GM23338 (cell line): ENCODE data around the gene SYTL1. TPM values are rescaled to one million over a fixed set of nuclear protein-coding genes. Genes with fewer than 3 reads are reported as not detected.

Source experiments
- ATAC-seq: fragments of 200-7000 bp; cut with Tn5 transposase; 3 replicates; pipeline ENCODE4 v1.9.1; 2020
- DNase-seq: peaks from one replicate; pipeline ENCODE4 v3.0.0-alpha.2; 2015; ENCODE audit warnings: low spot score
- H2AFZ ChIP-seq: fragments of 200-600 bp; sonication (generic); 2 replicates; pipeline ENCODE4 v1.8.0; 2016; ENCODE audit warnings: antibody characterized with exemption, mild to moderate bottlenecking, moderate library complexity
- H3F3A ChIP-seq: fragments of 200-600 bp; sonication (generic); replicated peaks from 2 replicates; pipeline ENCODE4 v1.8.0; 2017; ENCODE audit warnings: antibody characterized with exemption, mixed run types, low read depth
- H3K27ac ChIP-seq: fragments of 200-600 bp; sonication (generic); 2 replicates; pipeline ENCODE4 v1.6.1; 2016; ENCODE audit warnings: low read depth
- H3K27me3 ChIP-seq: fragments of 200-600 bp; sonication (generic); 2 replicates; pipeline ENCODE4 v1.8.0; 2016; ENCODE audit warnings: mild to moderate bottlenecking, mixed run types, moderate library complexity; ENCODE audit not compliant: insufficient read depth
- H3K36me3 ChIP-seq: fragments of 200-600 bp; sonication (generic); 2 replicates; pipeline ENCODE4 v1.8.0; 2016; ENCODE audit warnings: mild to moderate bottlenecking; ENCODE audit not compliant: insufficient read depth
- H3K4me1 ChIP-seq: fragments of 200-600 bp; sonication (generic); 2 replicates; pipeline ENCODE4 v1.8.0; 2016; ENCODE audit warnings: mild to moderate bottlenecking, moderate library complexity; ENCODE audit not compliant: insufficient read depth
- H3K4me2 ChIP-seq: fragments of 200-600 bp; sonication (generic); 2 replicates; pipeline ENCODE4 v1.7.1; 2017; ENCODE audit warnings: mixed run types
- H3K4me3 ChIP-seq: fragments of 200-600 bp; sonication (generic); 2 replicates; pipeline ENCODE4 v1.6.1; 2016; ENCODE audit warnings: mixed run types
- H3K79me2 ChIP-seq: fragments of 200-600 bp; sonication (generic); replicated peaks from 2 replicates; pipeline ENCODE4 v1.8.0; 2017; ENCODE audit warnings: mild to moderate bottlenecking; ENCODE audit not compliant: insufficient read depth
- H3K9me2 ChIP-seq: fragments of 200-600 bp; sonication (generic); 2 replicates; pipeline ENCODE4 v1.8.0; 2017; ENCODE audit not compliant: insufficient read depth
- H4K20me1 ChIP-seq: fragments of 200-600 bp; sonication (generic); replicated peaks from 2 replicates; pipeline ENCODE4 v1.8.0; 2017; ENCODE audit warnings: mild to moderate bottlenecking; ENCODE audit not compliant: insufficient read depth
- H3K27ac Mint-ChIP-seq: 2 replicates; pipeline ENCODE4 v1.8.0; 2020; ENCODE audit warnings: inconsistent platforms, mild to moderate bottlenecking, moderate library complexity, mixed read lengths
- H3K27me3 Mint-ChIP-seq: 3 replicates; pipeline ENCODE4 v1.8.0; 2022; ENCODE audit warnings: low read depth, mild to moderate bottlenecking, moderate library complexity, mixed read lengths, inconsistent platforms; ENCODE audit not compliant: insufficient read depth, poor library complexity
- H3K36me3 Mint-ChIP-seq: 3 replicates; pipeline ENCODE4 v1.8.0; 2021; ENCODE audit warnings: low read depth, mild to moderate bottlenecking, inconsistent platforms, moderate library complexity, mixed read lengths
- H3K4me1 Mint-ChIP-seq: 3 replicates; pipeline ENCODE4 v1.8.0; 2020; ENCODE audit warnings: mild to moderate bottlenecking, inconsistent platforms, mixed read lengths
- H3K4me3 Mint-ChIP-seq: 3 replicates; pipeline ENCODE4 v1.8.0; 2021; ENCODE audit warnings: moderate library complexity, mild to moderate bottlenecking, inconsistent platforms, mixed read lengths
- H3K9me3 Mint-ChIP-seq: 3 replicates; pipeline ENCODE4 v1.8.0; 2020; ENCODE audit warnings: moderate library complexity, mild to moderate bottlenecking, inconsistent platforms, mixed read lengths
- CREB1 ChIP-seq: fragments of 250-450 bp; sonication (Bioruptor Pico); IDR thresholded peaks from 2 replicates; pipeline ENCODE4 v1.5.0; 2020; ENCODE audit warnings: low read depth, mild to moderate bottlenecking, moderate library complexity
- EZH2 ChIP-seq: fragments of 200-600 bp; sonication (generic); IDR thresholded peaks from one replicate; pipeline ENCODE4 v1.8.0; 2017; ENCODE audit warnings: antibody characterized with exemption, mild to moderate bottlenecking, low read depth; ENCODE audit not compliant: unreplicated experiment
- EZH2phosphoT487 ChIP-seq: fragments of 200-600 bp; sonication (generic); IDR thresholded peaks from one replicate; pipeline ENCODE4 v1.8.1; 2018; ENCODE audit warnings: antibody characterized with exemption; ENCODE audit not compliant: unreplicated experiment
- JUNB ChIP-seq: IDR thresholded peaks from one replicate; pipeline ENCODE4 v1.6.1; 2016; ENCODE audit warnings: antibody characterized with exemption; ENCODE audit not compliant: unreplicated experiment
- NANOG ChIP-seq: IDR thresholded peaks from 2 replicates; pipeline ENCODE4 v1.6.1; 2016; ENCODE audit warnings: antibody characterized with exemption, borderline replicate concordance
- POLR2AphosphoS5 ChIP-seq: IDR thresholded peaks from 2 replicates; pipeline ENCODE4 v1.6.1; 2016; ENCODE audit warnings: antibody characterized with exemption, low read depth
- STAT1 ChIP-seq: IDR thresholded peaks from one replicate; pipeline ENCODE4 v1.6.1; 2016; ENCODE audit warnings: antibody characterized with exemption; ENCODE audit not compliant: unreplicated experiment
- ZNF114 ChIP-seq: fragments of 250-450 bp; sonication (Bioruptor Pico); IDR thresholded peaks from 2 replicates; pipeline ENCODE4 v1.5.0; 2020; ENCODE audit warnings: mild to moderate bottlenecking, moderate library complexity
- ZNF331 ChIP-seq: fragments of 250-450 bp; sonication (Bioruptor Pico); IDR thresholded peaks from 2 replicates; pipeline ENCODE4 v1.5.0; 2020; ENCODE audit warnings: low read depth, mild to moderate bottlenecking, moderate library complexity
- polyA plus RNA-seq: library from polyadenylated mRNA; unstranded; fragments of >200 nt; fragmentation: Nextera tagmentation; extraction: Ambion mirVana; gene quantifications from 2 replicates; pipeline ENCODE4 v1.2.1, GENCODE V29; 2016
- total RNA-seq: library from RNA; depleted of rRNA; stranded (reverse); fragments of >200 nt; shearing (Covaris generic); gene quantifications from 2 replicates; pipeline ENCODE4 v1.2.3, GENCODE V29; 2014
- TF ChIP-seq, protein P1 (sequence below): IDR thresholded peaks from one replicate; pipeline ENCODE4 v1.6.1; 2018; ENCODE audit warnings: antibody characterized with exemption; ENCODE audit not compliant: unreplicated experiment
- TF ChIP-seq, protein P2 (sequence below): IDR thresholded peaks from 2 replicates; pipeline ENCODE4 v1.6.1; 2016; ENCODE audit warnings: antibody characterized with exemption
- TF ChIP-seq, protein P3 (sequence below), 2 experiments: fragments of 200-600 bp in 1 of 2; sonication (generic) in 1 of 2; conservative IDR thresholded peaks; 2 replicates each; pipeline versions ENCODE4 v1.5.1 to v1.6.1; 2016 to 2017; ENCODE audit warnings: antibody characterized with exemption in 2 of 2, low read depth in 2 of 2, mild to moderate bottlenecking in 2 of 2, moderate library complexity in 1 of 2

The SYTL1 gene
- total and polyA plus RNA-seq, 2 experiments from 2014 or later, result 4.9 to 12.3 TPM

DNA sequence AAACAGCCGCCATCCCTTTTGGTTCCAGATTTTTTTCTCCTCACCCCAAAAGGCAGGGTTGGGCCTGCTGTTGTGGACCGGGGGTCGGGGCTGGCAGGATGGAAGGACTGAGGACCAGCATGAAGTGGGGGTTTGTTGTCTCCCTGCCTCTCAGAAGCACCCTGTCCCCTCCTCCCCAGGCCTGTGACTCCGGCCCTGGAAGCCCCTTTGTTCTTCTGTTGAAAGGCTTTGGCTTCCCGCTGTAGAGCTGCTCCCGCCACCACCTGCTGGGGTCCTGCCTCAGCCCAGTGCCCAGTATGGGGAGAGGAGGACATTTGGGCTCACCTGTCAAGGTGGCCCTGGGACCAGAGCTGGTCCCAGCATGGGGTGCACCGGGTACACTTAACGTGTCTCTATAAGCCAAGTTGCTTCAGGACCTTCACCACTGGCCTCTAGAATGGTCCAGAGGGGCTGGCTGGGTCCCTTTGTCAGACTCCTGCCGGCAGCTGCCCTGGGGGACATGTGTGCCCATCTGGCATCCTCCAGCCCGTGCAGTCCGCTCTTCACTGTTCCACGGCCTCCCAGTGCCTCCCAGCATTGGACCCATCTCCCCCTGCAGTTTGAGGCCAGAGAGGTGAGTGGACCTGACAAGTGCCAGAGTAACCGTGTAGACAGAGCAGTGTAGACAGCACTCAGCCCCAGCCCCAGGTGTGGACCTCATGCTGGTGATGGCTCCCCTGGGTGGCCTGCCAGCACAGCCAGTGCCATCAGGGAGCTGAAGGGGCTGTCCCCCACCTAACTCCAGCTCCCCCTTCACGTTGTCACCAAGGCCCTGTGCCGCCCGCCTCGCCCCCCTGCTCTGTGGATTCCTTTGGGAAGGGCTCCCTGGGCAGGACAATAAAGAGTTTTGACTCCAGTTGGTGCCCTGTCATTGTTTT lies 6.1 kb upstream of the SYTL1 start:
- Mint-ChIP-seq H3K9me3 (no peaks in the 10 kb centered on the region), H3K4me1 (peaks cover 9% of the 10 kb centered on the region)
- no peak for TF ChIP-seq POLR2AphosphoS5
- TF ChIP-seq, protein P1, sequence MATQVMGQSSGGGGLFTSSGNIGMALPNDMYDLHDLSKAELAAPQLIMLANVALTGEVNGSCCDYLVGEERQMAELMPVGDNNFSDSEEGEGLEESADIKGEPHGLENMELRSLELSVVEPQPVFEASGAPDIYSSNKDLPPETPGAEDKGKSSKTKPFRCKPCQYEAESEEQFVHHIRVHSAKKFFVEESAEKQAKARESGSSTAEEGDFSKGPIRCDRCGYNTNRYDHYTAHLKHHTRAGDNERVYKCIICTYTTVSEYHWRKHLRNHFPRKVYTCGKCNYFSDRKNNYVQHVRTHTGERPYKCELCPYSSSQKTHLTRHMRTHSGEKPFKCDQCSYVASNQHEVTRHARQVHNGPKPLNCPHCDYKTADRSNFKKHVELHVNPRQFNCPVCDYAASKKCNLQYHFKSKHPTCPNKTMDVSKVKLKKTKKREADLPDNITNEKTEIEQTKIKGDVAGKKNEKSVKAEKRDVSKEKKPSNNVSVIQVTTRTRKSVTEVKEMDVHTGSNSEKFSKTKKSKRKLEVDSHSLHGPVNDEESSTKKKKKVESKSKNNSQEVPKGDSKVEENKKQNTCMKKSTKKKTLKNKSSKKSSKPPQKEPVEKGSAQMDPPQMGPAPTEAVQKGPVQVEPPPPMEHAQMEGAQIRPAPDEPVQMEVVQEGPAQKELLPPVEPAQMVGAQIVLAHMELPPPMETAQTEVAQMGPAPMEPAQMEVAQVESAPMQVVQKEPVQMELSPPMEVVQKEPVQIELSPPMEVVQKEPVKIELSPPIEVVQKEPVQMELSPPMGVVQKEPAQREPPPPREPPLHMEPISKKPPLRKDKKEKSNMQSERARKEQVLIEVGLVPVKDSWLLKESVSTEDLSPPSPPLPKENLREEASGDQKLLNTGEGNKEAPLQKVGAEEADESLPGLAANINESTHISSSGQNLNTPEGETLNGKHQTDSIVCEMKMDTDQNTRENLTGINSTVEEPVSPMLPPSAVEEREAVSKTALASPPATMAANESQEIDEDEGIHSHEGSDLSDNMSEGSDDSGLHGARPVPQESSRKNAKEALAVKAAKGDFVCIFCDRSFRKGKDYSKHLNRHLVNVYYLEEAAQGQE, result no peak

DNA sequence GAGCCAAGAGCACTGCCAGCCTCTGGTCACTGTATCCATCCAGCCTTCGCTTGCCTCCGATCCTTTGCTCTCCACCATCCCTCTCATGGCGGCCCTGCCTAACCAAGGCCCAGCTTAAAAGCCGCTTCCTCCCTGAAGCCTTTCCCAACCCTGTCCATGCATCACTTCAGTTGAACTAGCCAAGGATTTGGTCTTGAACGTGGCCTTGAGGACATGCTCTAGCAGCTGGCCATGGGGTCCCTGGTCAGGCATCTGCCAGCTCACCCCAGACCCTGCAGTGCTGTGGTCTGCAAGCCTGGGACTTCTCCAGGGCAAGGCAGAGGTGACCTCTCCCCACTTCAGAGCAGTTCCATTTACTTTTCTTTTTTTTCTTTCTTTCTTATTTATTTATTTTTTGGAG lies 5.1 kb upstream of the SYTL1 start:
- Histone ChIP-seq H2AFZ (no peak overlapping the region), H3K36me3 (peaks cover 4% of the 10 kb centered on the region; the same call in 1 of the 2 replicates), H3K9me2 (no peaks in the 10 kb centered on the region), H3K27me3 (no peaks in the 10 kb centered on the region), H3F3A (peaks cover 5% of the 10 kb centered on the region; the same call in 1 of the 2 replicates), H3K79me2 (no peaks in the 10 kb centered on the region), H3K4me3 (no peak overlapping the region), H3K4me2 (no peak overlapping the region), H3K4me1 (peaks cover 2% of the 10 kb centered on the region; the same call in 1 of the 2 replicates), H3K27ac (no peak overlapping the region), H4K20me1 (no peaks in the 10 kb centered on the region; the same call in 1 of the 2 replicates)
- no peak overlapping the region for H3K4me3 Mint-ChIP-seq
- peaks cover 16% of the 10 kb centered on the region for H3K4me1 Mint-ChIP-seq
- peaks cover 17% of the 10 kb centered on the region for H3K27me3 Mint-ChIP-seq
- no peaks in the 10 kb centered on the region for H3K9me3 Mint-ChIP-seq
- peaks cover 33% of the 10 kb centered on the region for H3K36me3 Mint-ChIP-seq
- no peak overlapping the region for H3K27ac Mint-ChIP-seq
- ATAC-seq (no peak), DNase-seq (no peak)
- TF ChIP-seq, protein P2, sequence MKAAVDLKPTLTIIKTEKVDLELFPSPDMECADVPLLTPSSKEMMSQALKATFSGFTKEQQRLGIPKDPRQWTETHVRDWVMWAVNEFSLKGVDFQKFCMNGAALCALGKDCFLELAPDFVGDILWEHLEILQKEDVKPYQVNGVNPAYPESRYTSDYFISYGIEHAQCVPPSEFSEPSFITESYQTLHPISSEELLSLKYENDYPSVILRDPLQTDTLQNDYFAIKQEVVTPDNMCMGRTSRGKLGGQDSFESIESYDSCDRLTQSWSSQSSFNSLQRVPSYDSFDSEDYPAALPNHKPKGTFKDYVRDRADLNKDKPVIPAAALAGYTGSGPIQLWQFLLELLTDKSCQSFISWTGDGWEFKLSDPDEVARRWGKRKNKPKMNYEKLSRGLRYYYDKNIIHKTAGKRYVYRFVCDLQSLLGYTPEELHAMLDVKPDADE, result no peak
- TF ChIP-seq EZH2 (no peak), ZNF114 (CRISPR knock-in tag) (no peak), STAT1 (no peak), JUNB (no peak), EZH2phosphoT487 (no peak), ZNF331 (CRISPR knock-in tag) (no peak), NANOG (no peak), CREB1 (no peak)
- TF ChIP-seq, protein P3, sequence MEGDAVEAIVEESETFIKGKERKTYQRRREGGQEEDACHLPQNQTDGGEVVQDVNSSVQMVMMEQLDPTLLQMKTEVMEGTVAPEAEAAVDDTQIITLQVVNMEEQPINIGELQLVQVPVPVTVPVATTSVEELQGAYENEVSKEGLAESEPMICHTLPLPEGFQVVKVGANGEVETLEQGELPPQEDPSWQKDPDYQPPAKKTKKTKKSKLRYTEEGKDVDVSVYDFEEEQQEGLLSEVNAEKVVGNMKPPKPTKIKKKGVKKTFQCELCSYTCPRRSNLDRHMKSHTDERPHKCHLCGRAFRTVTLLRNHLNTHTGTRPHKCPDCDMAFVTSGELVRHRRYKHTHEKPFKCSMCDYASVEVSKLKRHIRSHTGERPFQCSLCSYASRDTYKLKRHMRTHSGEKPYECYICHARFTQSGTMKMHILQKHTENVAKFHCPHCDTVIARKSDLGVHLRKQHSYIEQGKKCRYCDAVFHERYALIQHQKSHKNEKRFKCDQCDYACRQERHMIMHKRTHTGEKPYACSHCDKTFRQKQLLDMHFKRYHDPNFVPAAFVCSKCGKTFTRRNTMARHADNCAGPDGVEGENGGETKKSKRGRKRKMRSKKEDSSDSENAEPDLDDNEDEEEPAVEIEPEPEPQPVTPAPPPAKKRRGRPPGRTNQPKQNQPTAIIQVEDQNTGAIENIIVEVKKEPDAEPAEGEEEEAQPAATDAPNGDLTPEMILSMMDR (conservative IDR thresholded peaks at IDR 0.05; ENCODE audit: low read depth in 2 of 2), result no peak

More for the DNA sequence above, 6.1 kb upstream of the SYTL1 start:
- Histone ChIP-seq H3K4me2 (no peak overlapping the region), H2AFZ (no peak overlapping the region), H3K79me2 (no peaks in the 10 kb centered on the region), H3F3A (peaks cover 5% of the 10 kb centered on the region; the same call in 1 of the 2 replicates), H3K4me1 (0 out of 2 replicates have a peak, but pooled peaks cover 2% of the 10 kb centered on the region), H3K9me2 (no peaks in the 10 kb centered on the region), H3K27ac (no peak overlapping the region), H3K4me3 (no peak overlapping the region), H3K27me3 (no peaks in the 10 kb centered on the region), H4K20me1 (no peaks in the 10 kb centered on the region; the same call in 1 of the 2 replicates), H3K36me3 (peaks cover 4% of the 10 kb centered on the region; the same call in 1 of the 2 replicates)
- H3K36me3 Mint-ChIP-seq, result peaks cover 38% of the 10 kb centered on the region
- no peak overlapping the region for H3K27ac Mint-ChIP-seq
- no peak for DNase-seq
- H3K4me3 Mint-ChIP-seq, result no peak overlapping the region
- H3K27me3 Mint-ChIP-seq, result peaks cover 14% of the 10 kb centered on the region
- ATAC-seq, result no peak
